ENCODE measurements around the gene NOC4L. TPM values are rescaled to one million over a fixed set of nuclear protein-coding genes. Genes with fewer than 3 reads are reported as not detected.

Gene NOC4L
- total and polyA plus RNA-seq, 2 donors (not counting 3 experiments of a cell fraction or from before 2014, with no cell fraction given), result 19.4 to 29.4 TPM

- Histone ChIP-seq H3K9ac (replicated peaks; ENCODE audit: extremely low read depth, insufficient read depth, low read length) (no peak overlapping the region), H3K36me3 (ENCODE audit: control insufficient read depth in 2 of 2, extremely low read depth in 1 of 2, insufficient read depth in 2 of 2, low read length in 2 of 2) (peaks cover 0 to 4% of the 10 kb centered on the region in 2 experiments), H3K27me3 (ENCODE audit: control insufficient read depth in 2 of 2, insufficient read depth in 2 of 2, low read length in 2 of 2) (no peaks in the 10 kb centered on the region), H3K4me1 (ENCODE audit: control insufficient read depth, extremely low read depth, insufficient read depth, low read length) (no peaks in the 10 kb centered on the region), H3K4me2 (ENCODE audit: insufficient read depth, low read length) (no peak overlapping the region), H3K27ac (ENCODE audit: insufficient read depth, low read depth, low read length) (no peak overlapping the region), H3K9me1 (replicated peaks; ENCODE audit: control insufficient read depth, extremely low read depth, insufficient read depth, low read length) (no peaks in the 10 kb centered on the region), H4K20me1 (replicated peaks; ENCODE audit: control insufficient read depth, extremely low read depth, insufficient read depth, low read length) (no peaks in the 10 kb centered on the region), H3K79me2 (ENCODE audit: control insufficient read depth, insufficient read depth, low read length) (no peaks in the 10 kb centered on the region), H2AFZ (ENCODE audit: low read depth, low read length) (no peak overlapping the region), H3K4me3 (replicated peaks in 1 of 3; ENCODE audit: insufficient read depth in 1 of 3, low read depth in 1 of 3, low read length in 3 of 3) (no peak overlapping the region), H3K9me3 (replicated peaks; ENCODE audit: control insufficient read depth, insufficient read depth, low read length) (no peaks in the 10 kb centered on the region)
- dilution Hi-C loops (cut with MboI; ENCODE audit: extremely low pct_ligation_motif_present, low sequenced_read_pairs) (no loop called here), intact Hi-C loops (cut with micrococcal nuclease) (no loop called here)
- ChIA-PET POLR2A (no interaction called here), CTCF (no interaction called here)
- no peak for TF ChIP-seq JUN (IDR thresholded peaks at IDR 0.05; ENCODE audit: borderline replicate concordance, insufficient read depth, insufficient read length, low read depth)
- TF ChIP-seq POLR2A (IDR thresholded peaks at IDR 0.05; ENCODE audit: low read depth, low read length), result no peak
- no peak for TF ChIP-seq CTCF (IDR thresholded peaks at IDR 0.05; ENCODE audit: extremely low read depth in 1 of 2, insufficient read depth in 1 of 2, low read depth in 1 of 2, low read length in 2 of 2)
- no peak for TF ChIP-seq MYC (IDR thresholded peaks at IDR 0.05; ENCODE audit: low read depth, low read length)
- TF ChIP-seq, protein P1, sequence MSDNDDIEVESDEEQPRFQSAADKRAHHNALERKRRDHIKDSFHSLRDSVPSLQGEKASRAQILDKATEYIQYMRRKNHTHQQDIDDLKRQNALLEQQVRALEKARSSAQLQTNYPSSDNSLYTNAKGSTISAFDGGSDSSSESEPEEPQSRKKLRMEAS (IDR thresholded peaks at IDR 0.05; ENCODE audit: insufficient read depth, insufficient read length), result no peak
- TF ChIP-seq GATA2 (IDR thresholded peaks at IDR 0.05; ENCODE audit: insufficient read depth, insufficient read length, low read depth, low read length), result no peak
- TF ChIP-seq POLR2AphosphoS5 (IDR thresholded peaks at IDR 0.05; ENCODE audit: insufficient read depth, low read depth, low read length), result no peak
- TF ChIP-seq FOS (IDR thresholded peaks at IDR 0.05; ENCODE audit: borderline replicate concordance, insufficient read depth, low read length), result no peak
- no peak for TF ChIP-seq EZH2 (IDR thresholded peaks at IDR 0.05; ENCODE audit: borderline replicate concordance, low read depth, low read length, severe bottlenecking)
- no TSS peak for BruUV-seq (replicated peaks)
- DNase-seq (ENCODE audit: low read depth, low spot score) (no peak), FAIRE-seq (no peak)
These were observed 12.5 kb downstream of the NOC4L start for GRCh38 chr12:132156573-132157325.
